GM19438 (cell line): ENCODE measurements around the gene MTMR10.

ENCODE experiments used
- ATAC-seq: cut with Tn5 transposase; IDR thresholded peaks from one replicate; pipeline ENCODE4 v1.9.1; 2021; ENCODE audit warnings: low read depth; ENCODE audit not compliant: unreplicated experiment

The MTMR10 gene

GRCh38 chr15:30962079-30962478, 29.3 kb downstream of the MTMR10 start:
- no peak for ATAC-seq

- ATAC-seq = no peak
Measured at GRCh38 chr15:30958219-30958618, 33.2 kb downstream of the MTMR10 start.

DNA sequence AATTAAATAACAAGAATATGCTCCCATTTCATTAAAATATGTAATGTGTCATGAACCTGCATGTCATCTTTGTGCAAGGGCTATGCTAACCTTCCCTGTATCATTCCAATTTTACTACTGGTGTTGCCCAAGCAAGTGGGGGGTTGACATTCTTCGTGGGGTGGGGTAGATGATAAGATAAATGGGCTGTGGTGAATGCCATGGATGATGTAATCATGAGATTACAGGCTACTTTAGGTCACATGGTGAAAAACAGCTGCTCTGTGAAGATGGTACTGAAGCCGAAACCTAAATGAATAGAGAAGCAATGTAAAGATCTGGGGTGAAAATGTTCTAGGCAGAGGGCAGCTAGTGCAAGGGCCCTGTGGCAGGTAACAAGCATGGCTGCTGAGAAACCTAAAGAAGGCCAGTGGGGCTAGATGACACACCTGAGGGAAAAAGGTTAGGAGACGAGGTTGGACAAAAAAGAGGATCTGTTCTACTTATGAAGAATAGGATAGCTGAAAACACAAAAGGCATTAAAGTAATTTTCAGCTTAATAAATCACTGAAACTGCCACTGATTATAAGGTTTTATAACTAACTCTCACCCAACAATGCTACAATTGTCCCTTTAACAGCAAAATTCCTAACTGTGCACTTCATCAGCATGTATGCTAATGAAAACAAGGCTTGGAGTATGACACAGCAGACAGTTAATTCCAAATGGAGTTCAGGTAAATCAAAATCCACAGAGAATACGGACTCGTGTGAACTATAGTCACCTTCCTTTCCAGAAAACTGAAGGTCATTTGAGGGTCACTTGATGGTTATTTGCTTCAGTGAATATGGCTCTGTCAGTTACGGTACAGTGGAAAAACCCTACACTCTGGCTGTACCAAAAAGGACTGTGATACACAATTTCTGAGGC, 35.0 kb downstream of the MTMR10 start:
- no peak for ATAC-seq

DNA sequence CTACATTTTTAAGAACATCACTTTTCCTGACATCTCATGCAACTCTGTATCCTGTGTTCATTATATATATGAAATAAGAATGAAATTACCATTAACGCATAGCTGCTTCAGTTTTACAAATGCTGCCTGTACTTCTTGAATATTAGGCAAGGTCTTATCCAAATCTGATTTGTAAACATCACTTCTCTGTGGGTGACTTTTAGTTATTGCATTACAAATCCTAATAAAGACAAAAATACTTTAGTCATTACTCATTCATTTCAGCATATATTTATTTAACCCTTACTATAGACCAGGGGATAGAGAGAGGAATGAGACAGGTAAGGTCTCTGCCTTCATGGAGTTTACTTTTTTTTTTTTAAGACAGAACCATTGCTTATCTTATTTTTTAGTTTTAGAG, 36.8 kb downstream of the MTMR10 start:
- ATAC-seq = no peak

GRCh38 chr15:30953731-30954378, 37.6 kb downstream of the MTMR10 start:
- no peak for ATAC-seq

GRCh38 chr15:30953183-30953582, 38.2 kb downstream of the MTMR10 start:
- ATAC-seq = no peak

GRCh38 chr15:30943654-30944335, 47.6 kb downstream of the MTMR10 start:
- no peak for ATAC-seq

DNA sequence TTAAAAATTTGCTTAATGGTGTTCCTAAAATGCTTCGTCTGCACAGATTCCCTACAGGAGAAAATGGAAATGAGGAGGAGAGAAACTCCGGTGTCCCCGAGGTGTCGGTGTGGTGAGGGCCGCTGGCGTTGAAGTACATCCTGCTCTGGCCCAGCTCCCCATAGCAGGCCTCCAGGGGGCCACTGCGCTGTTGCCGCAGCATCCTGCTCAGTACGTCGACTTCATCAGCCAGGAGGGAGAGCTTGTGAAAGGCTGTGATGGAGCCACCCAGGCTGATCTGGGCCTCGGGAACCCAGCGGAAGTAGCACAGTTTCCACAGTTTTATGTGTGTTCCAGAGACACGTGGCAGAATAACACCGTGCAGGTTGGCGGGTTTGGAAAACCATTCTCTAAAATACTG, 49.9 kb downstream of the MTMR10 start:
- no peak for ATAC-seq

DNA sequence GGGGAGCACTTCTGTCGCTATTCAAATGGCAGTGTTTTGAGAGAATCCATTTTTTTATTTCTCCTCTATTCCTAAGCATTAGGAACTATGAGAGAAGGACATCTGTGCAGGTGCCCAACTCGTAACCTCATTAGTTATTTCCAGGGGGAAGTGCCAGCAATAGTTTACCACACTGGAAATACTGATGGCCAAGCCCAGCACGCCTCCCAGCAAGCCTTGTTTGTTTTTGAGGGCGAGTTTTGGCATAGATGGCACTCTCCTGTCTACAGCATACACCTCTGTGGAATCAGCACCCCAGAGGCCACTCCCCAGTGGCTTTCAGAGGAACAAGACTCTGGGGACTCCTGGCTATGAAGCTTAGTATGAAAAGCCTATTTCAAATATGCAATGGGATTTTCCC, 51.1 kb downstream of the MTMR10 start:
- ATAC-seq = no peak

GRCh38 chr15:30939161-30939560, 52.3 kb downstream of the MTMR10 start:
- ATAC-seq = no peak

GRCh38 chr15:30933293-30933692, 58.1 kb downstream of the MTMR10 start:
- ATAC-seq = no peak

DNA sequence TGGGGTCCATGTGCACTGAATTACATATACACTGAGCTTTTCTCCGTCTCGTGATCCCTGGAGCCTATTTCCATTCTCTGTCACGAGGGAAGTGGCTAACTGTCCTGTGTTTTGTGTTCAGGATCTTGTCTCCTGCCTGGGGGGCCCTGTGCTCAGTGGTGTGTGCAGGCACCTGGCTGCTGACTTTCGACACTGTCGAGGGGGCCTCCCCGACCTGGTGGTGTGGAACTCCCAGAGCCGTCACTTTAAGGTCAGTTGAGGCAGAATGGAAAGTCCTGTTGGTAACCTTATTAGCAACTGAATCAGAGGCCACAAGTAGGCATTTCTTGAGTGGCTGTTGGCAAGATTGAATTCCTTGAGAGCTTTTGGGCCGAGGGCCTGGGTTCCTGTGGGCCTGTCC, 61.0 kb downstream of the MTMR10 start:
- ATAC-seq = no peak

GRCh38 chr15:30929982-30930381, 61.4 kb downstream of the MTMR10 start:
- ATAC-seq = no peak

- no peak for ATAC-seq
Measured at GRCh38 chr15:30929064-30929669, 62.3 kb downstream of the MTMR10 start.

DNA sequence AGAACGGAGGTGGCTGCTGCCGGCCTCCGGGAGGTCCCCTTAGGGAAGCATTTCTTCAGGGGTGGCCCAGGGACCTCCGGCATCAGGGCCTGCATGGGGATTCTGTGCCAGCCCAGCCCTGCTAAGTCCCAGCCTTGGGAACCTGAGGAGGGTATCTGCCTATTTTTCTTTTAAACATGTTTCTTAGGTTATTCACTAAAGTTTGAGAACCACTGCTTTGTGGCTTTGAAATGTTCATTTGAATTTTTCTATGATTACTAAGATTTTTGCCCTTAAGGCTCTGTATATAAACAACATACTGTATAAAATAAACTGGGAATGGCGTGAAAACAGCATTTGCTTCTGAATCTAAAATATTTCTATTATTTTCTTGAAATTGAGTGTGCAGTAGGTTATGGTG, 63.4 kb downstream of the MTMR10 start:
- ATAC-seq = no peak

DNA sequence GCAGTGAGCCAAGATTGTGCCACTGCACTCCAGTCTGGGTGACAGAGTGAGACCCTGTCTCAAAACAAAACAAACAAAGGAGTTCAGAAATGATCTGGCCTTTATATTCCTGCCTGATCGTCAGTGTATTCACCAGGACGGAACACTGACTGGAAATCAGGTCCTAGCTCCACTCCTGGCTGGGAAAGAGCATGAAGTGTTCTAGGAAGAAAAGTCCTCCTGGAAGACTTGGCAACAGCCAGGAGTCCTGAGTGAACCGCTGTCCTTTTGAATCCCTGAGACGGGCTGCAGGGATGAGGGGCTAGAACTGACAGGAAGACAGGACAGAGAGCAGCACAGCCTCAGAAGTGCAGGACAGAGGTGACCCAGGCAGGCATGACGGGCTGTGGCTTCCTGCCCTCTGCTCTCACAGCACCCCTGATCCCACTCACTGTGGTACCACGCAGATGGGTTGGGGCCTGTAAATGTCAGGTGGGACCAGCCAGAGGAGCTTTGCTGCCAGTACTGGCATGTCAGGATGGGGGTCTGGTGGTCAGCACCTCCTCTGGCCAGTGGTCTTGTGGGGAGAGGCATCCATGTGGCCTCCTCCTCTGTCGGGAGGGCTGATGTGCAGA, 64.2 kb downstream of the MTMR10 start:
- ATAC-seq = no peak

DNA sequence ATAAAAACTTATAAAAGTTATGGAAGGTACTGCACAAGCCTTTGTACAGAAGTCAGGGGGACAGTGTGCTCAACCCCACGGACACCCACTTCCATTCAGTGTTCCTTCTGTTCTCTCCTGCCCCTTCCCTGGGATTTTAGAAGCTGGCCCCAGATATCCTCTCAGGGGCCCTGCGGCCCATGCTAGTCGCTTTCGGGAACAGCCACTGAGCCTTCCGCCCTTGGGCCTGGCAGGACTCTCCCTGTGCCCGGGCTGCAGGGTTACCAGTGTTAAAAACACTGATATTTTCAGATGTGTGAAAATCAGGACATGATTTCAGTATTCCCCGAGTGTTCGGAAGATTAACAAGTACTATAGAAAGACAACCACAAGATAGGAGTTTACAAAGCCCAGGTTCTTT, 65.3 kb downstream of the MTMR10 start:
- ATAC-seq = no peak

GRCh38 chr15:30925686-30926085, 65.7 kb downstream of the MTMR10 start:
- no peak for ATAC-seq

DNA sequence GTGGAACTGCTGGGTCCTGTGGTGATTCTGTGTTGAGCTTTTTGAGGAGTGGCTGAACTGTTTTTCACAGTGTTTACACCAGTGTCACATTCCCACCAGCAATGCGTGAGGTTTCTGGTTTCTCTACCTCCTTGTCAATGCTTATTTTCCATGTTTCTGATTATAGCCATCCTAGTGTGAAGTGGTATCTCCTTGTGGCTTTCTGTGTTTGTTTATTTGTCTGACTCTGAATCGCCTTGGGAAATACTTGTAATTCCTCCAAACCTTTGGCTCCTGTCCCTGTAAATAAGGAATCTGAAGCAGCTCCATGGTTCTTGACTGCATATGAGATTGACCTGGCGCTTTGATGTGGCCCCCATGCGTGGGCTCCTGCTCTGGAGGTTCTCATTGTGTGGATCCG, 67.1 kb downstream of the MTMR10 start:
- no peak for ATAC-seq

DNA sequence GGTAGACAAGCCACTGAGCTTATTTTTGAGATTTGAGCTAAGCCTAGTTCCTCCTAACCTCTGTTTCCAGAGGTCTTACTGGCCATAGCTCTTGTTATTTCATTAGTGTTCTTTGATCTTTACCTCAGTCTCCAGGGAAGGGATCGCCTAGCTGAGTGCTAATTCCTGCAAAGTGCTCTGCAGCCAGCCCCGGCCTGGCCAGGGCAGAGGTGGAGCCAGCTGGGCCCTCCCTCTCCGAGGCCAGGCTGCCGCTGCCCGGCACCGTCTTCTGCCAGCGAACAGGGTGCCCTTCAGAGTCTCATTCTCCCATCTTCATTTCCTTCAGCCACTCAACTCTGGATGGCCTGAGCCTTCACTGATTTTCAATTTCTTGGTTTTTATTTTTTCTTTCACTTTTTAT, 68.0 kb downstream of the MTMR10 start:
- no peak for ATAC-seq
